ENCODE data around the gene LGR4.

DNA sequence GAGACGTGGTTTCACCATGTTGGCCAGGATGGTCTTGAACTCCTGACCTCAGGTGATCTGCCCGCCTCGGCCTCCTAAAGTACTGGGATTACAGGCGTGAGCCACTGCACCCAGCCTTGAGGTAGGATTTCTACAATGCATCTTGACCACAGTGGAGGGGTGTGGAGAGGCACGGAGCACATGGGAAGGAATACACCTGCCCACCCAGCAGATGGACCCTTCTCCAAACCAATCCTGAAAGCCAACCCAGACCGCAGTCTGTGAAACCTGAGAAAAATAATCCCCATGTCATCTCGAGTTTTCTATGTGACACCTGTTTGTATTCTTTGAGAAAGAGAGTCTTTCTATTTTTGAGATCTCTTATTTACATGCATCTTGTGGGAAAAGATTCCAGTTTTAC is 32.5 kb downstream of the LGR4 start:
- TF ChIP-seq, protein P1, sequence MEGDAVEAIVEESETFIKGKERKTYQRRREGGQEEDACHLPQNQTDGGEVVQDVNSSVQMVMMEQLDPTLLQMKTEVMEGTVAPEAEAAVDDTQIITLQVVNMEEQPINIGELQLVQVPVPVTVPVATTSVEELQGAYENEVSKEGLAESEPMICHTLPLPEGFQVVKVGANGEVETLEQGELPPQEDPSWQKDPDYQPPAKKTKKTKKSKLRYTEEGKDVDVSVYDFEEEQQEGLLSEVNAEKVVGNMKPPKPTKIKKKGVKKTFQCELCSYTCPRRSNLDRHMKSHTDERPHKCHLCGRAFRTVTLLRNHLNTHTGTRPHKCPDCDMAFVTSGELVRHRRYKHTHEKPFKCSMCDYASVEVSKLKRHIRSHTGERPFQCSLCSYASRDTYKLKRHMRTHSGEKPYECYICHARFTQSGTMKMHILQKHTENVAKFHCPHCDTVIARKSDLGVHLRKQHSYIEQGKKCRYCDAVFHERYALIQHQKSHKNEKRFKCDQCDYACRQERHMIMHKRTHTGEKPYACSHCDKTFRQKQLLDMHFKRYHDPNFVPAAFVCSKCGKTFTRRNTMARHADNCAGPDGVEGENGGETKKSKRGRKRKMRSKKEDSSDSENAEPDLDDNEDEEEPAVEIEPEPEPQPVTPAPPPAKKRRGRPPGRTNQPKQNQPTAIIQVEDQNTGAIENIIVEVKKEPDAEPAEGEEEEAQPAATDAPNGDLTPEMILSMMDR (conservative IDR thresholded peaks at IDR 0.05; ENCODE audit: low read depth, low read length): no peak
- no peak for TF ChIP-seq CEBPB (IDR thresholded peaks at IDR 0.05; ENCODE audit: low read depth, low read length)
- no peak for TF ChIP-seq RFX5 (IDR thresholded peaks at IDR 0.05; ENCODE audit: low read depth, low read length)
- no peak for TF ChIP-seq MAFK (IDR thresholded peaks at IDR 0.05; ENCODE audit: low read depth, low read length)
- no peak for TF ChIP-seq RAD21 (IDR thresholded peaks at IDR 0.05; ENCODE audit: low read length)

Measured in IMR-90 (cell line).